ENCODE measurements around the gene MTMR3.

Gene MTMR3

GRCh38 chr22:30079952-30080533, 197.1 kb downstream of the MTMR3 start, which contains the start of gene HORMAD2:
HORMAD2 (plus strand) TSS chr22:30080464; CDS start chr22:30093953, 13,489 bp downstream.
- H3K4me1 ChIP-seq: no peaks in the 10 kb centered on the region
- no peaks in the 10 kb centered on the region for H3K36me3 ChIP-seq
- no peak for TF ChIP-seq CTCF (IDR thresholded peaks at IDR 0.05; ENCODE audit: low read depth, low read length)
- DNase-seq: peak; percentile 10
- no peaks in the 10 kb centered on the region for H3K9me3 ChIP-seq
- H3K4me3 ChIP-seq (ENCODE audit: low read depth, low read length): no peak within 1 kb of the TSS
- peaks cover 7% of the 10 kb centered on the region; the same call in 1 of the 2 replicates for H3K27me3 ChIP-seq
